HepG2 (cell line): ENCODE data around the gene PSMD2. TPM values are rescaled to one million over a fixed set of nuclear protein-coding genes. Genes with fewer than 3 reads are reported as not detected.
A peak's percentile ranks its signal among the peaks of the same experiment; 100 is the strongest.

Source experiments
- ATAC-seq: fragments of 200-7000 bp; cut with Tn5 transposase; 3 replicates; pipeline ENCODE4 v1.9.1; 2020; ENCODE audit warnings: mild to moderate bottlenecking, moderate library complexity
- BruUV-seq: library from RNA; stranded (reverse); fragments of 400-500 nt; replicated peaks from 2 replicates; lab custom pipeline; 2021; lab: Mats Ljungman, UMichigan
- CTCF ChIA-PET: fragments of 300-600 bp; formaldehyde crosslinking; extraction: SDS; loops from one replicate; lab custom pipeline; 2021; ENCODE audit warnings: low total read pairs, inconsistent platforms, low intra/inter-chr PET ratio; lab: Yijun Ruan, JAX
- POLR2A ChIA-PET: fragments of 350-600 bp; sonication (Branson Sonifier 250); formaldehyde crosslinking; loops from one replicate; lab custom pipeline; 2020; ENCODE audit warnings: antibody characterized with exemption, inconsistent platforms; lab: Yijun Ruan, JAX
- DNase-seq: peaks from one replicate; pipeline ENCODE4 v3.0.0-alpha.2; 2015; ENCODE audit warnings: low spot score
- FAIRE-seq: peaks from 3 replicates; lab custom pipeline; 2011; peaks lifted over from hg19 to GRCh38; lab: Jason Lieb, UNC
- H2AFZ ChIP-seq: one replicate; pipeline ENCODE4 v1.6.1; 2011; ENCODE audit warnings: low read length, inconsistent platforms
- H3K27ac ChIP-seq: fragments of 300-600 bp; 3 replicates; pipeline ENCODE4 v1.8.0; 2011; ENCODE audit warnings: mixed run types, mild to moderate bottlenecking, mixed read lengths, low read length, inconsistent platforms; ENCODE audit not compliant: insufficient read depth; ENCODE audit errors: extremely low read length
- H3K27me3 ChIP-seq, 2 experiments: fragments of 200-600 bp in 1 of 2; 2 replicates in 1 of 2; 3 replicates in 1 of 2; pipeline versions ENCODE4 v1.6.0 to v1.8.0; 2011; ENCODE audit warnings: low read length in 2 of 2, mild to moderate bottlenecking in 2 of 2, moderate library complexity in 2 of 2, inconsistent platforms in 1 of 2; ENCODE audit not compliant: insufficient read depth in 2 of 2, control insufficient read depth in 1 of 2
- H3K36me3 ChIP-seq, 2 experiments: fragments of 200-600 bp in 1 of 2; replicated peaks in 1 of 2; 2 replicates in 1 of 2; 3 replicates in 1 of 2; pipeline versions ENCODE4 v1.5.1 to v1.8.0; 2011; ENCODE audit warnings: low read length in 2 of 2, inconsistent platforms in 1 of 2; ENCODE audit not compliant: insufficient read depth in 2 of 2, control insufficient read depth in 1 of 2
- H3K4me1 ChIP-seq: 2 replicates; pipeline ENCODE4 v1.5.1; 2012; ENCODE audit warnings: low read length, inconsistent platforms; ENCODE audit not compliant: insufficient read depth
- H3K4me2 ChIP-seq: 2 replicates; pipeline ENCODE4 v1.6.0; 2011; ENCODE audit warnings: low read depth, low read length, inconsistent platforms
- H3K4me3 ChIP-seq, 3 experiments: fragments of 200-600 bp in 1 of 3; sonication (generic), shearing (Covaris generic) in 1 of 3; replicated peaks in 1 of 3; 2 replicates each; pipeline ENCODE4 v1.5.1; 2011 to 2016; ENCODE audit warnings: low read length in 3 of 3, inconsistent platforms in 2 of 3, low read depth in 2 of 3, mild to moderate bottlenecking in 2 of 3, control low read depth in 1 of 3, mixed read lengths in 1 of 3; ENCODE audit not compliant: insufficient read depth in 1 of 3
- H3K79me2 ChIP-seq: one replicate; pipeline ENCODE4 v1.6.1; 2011; ENCODE audit warnings: low read length, inconsistent platforms; ENCODE audit not compliant: insufficient read depth
- H3K9ac ChIP-seq: 2 replicates; pipeline ENCODE4 v1.6.0; 2011; ENCODE audit warnings: mild to moderate bottlenecking, low read depth, low read length, inconsistent platforms; ENCODE audit not compliant: insufficient read depth
- H3K9me3 ChIP-seq: 2 replicates; pipeline ENCODE4 v1.5.1; 2012; ENCODE audit warnings: mild to moderate bottlenecking, low read length
- H4K20me1 ChIP-seq: 2 replicates; pipeline ENCODE4 v1.6.0; 2011; ENCODE audit warnings: inconsistent platforms, mild to moderate bottlenecking, low read length, moderate library complexity; ENCODE audit not compliant: insufficient read depth
- FOXO4 ChIP-seq: sonication (generic); formaldehyde crosslinking; conservative IDR thresholded peaks from 2 replicates; pipeline ENCODE4 v1.8.1; 2023; ENCODE audit warnings: missing genetic modification reagents
- MTF2 ChIP-seq: sonication (generic); formaldehyde crosslinking; IDR thresholded peaks from 2 replicates; pipeline ENCODE4 v1.5.0; 2020; ENCODE audit warnings: missing genetic modification reagents, borderline replicate concordance
- POLR2A ChIP-seq, 2 experiments: IDR thresholded peaks; 2 replicates each; pipeline ENCODE4 v1.6.1; 2011; ENCODE audit warnings: low read depth in 2 of 2, low read length in 2 of 2, mild to moderate bottlenecking in 1 of 2, moderate library complexity in 1 of 2; ENCODE audit not compliant: insufficient read depth in 1 of 2
- RBFOX2 ChIP-seq: fragments of 200-400 bp; formaldehyde crosslinking; IDR thresholded peaks from 2 replicates; pipeline ENCODE4 v1.6.1; 2017; ENCODE audit warnings: low read depth, mild to moderate bottlenecking, low read length
- TCF7 ChIP-seq: sonication (generic); IDR thresholded peaks from 2 replicates; pipeline ENCODE4 v1.6.1; 2016; ENCODE audit warnings: antibody characterized with exemption, low read depth
- TFDP2 ChIP-seq: sonication (generic); formaldehyde crosslinking; IDR thresholded peaks from 2 replicates; pipeline ENCODE4 v1.4.0; 2020; ENCODE audit warnings: missing genetic modification reagents
- ZBED4 ChIP-seq: sonication (generic); formaldehyde crosslinking; IDR thresholded peaks from 2 replicates; pipeline ENCODE4 v1.4.0; 2020; ENCODE audit warnings: missing genetic modification reagents, borderline replicate concordance
- ZC3H4 ChIP-seq: sonication (generic); formaldehyde crosslinking; IDR thresholded peaks from 2 replicates; pipeline ENCODE4 v1.4.0; 2020; ENCODE audit warnings: missing genetic modification reagents, borderline replicate concordance
- ZNF431 ChIP-seq: sonication (generic); formaldehyde crosslinking; IDR thresholded peaks from 2 replicates; pipeline ENCODE4 v1.9.0; 2022; ENCODE audit warnings: missing genetic modification reagents, low read depth, mild to moderate bottlenecking, borderline replicate concordance
- ZNF550 ChIP-seq: sonication (generic); formaldehyde crosslinking; IDR thresholded peaks from 2 replicates; pipeline ENCODE4 v1.4.0; 2020; ENCODE audit warnings: mild to moderate bottlenecking, missing genetic modification reagents, borderline replicate concordance
- WGBS: methylation state at CpG from one replicate; pipeline ENCODE4 v1.1.6; 2017; ENCODE audit warnings: low lambda C conversion rate; 5-methylcytosine and 5-hydroxymethylcytosine counted together
- in situ Hi-C: cut with HindIII; loops from 2 replicates; pipeline ENCODE4 v1.10.0; 2017; ENCODE audit warnings: low pct_unique_long_range_greater_than_20kb; ENCODE audit not compliant: extremely low pct_ligation_motif_present
- intact Hi-C: fragments of 100-400 bp; cut with micrococcal nuclease; formaldehyde crosslinking; loops from one replicate; pipeline ENCODE4 v1.10.0; 2022; ENCODE audit not compliant: unreplicated experiment
- polyA plus RNA-seq, 8 experiments: library from polyadenylated mRNA; depleted of rRNA in 3 of 8; stranded (reverse) in 7 of 8; unstranded in 1 of 8; fragments of >200 nt; fragmentation: Illumina TruSeq in 4 of 8; extraction: Trizol in 4 of 8; gene quantifications; 2 replicates each; pipeline versions ENCODE4 v1.2.1 to v1.2.3, GENCODE V29; 2011 to 2016; ENCODE audit warnings: low read depth in 4 of 8, missing spikeins in 1 of 8, mixed read lengths in 1 of 8; ENCODE audit not compliant: insufficient read depth in 1 of 8
- total RNA-seq, 5 experiments: library from RNA; depleted of rRNA; stranded (reverse); fragments of >200 nt; fragmentation: Illumina TruSeq; extraction: Trizol; gene quantifications; 2 replicates each; pipeline ENCODE4 v1.2.3, GENCODE V29; 2016; ENCODE audit warnings: low read depth in 1 of 5

The PSMD2 gene
- total and polyA plus RNA-seq, 2 of the 13 experiments (the other 11 are each of a cell fraction or from before 2014, with no cell fraction given): 125 to 200 TPM

GRCh38 chr3:184316792-184317191 lies 17.8 kb downstream of the PSMD2 start:
- DNase-seq (no peak), ATAC-seq (no peak), FAIRE-seq (no peak)
- Histone ChIP-seq H4K20me1 (peaks cover 38% of the 10 kb centered on the region), H3K4me1 (peaks cover 44% of the 10 kb centered on the region), H3K4me3 (peak overlapping the region; percentile 68 to 93 (median 86)), H3K36me3 (peaks cover 23 to 51% of the 10 kb centered on the region in 2 experiments), H3K27me3 (no peaks in the 10 kb centered on the region; a peak in 1 of 5 replicates), H3K79me2 (peaks cover 56% of the 10 kb centered on the region), H3K4me2 (peak overlapping the region; percentile 94), H2AFZ (no peak overlapping the region), H3K9ac (peak overlapping the region; percentile 98; the same call in 1 of the 2 replicates), H3K9me3 (no peaks in the 10 kb centered on the region), H3K27ac (peak overlapping the region; percentile 91)
- in situ Hi-C loops: no loop called here
- intact Hi-C loops: no loop called here
- POLR2A ChIA-PET: interaction anchor here (1.5 kb wide), 1 partner anchor 17 kb away, joined by 3 read pairs; no protein-coding TSS in a partner anchor
- WGBS: 88% methylated on average over 6 of the region's 7 CpGs
- no TSS peak for BruUV-seq
- TF ChIP-seq ZBED4 (CRISPR knock-in tag) (no peak), ZNF431 (CRISPR knock-in tag) (no peak), MTF2 (CRISPR knock-in tag) (no peak), ZNF550 (CRISPR knock-in tag) (peak; percentile 50; the same call in 1 of the 2 replicates), FOXO4 (CRISPR knock-in tag) (no peak), POLR2A (IDR thresholded peaks at IDR 0.05; ENCODE audit: insufficient read depth in 1 of 2, low read depth in 2 of 2, low read length in 2 of 2) (peak in 1 of 2 experiments; percentile 21; a peak in 1 of 4 replicates), TFDP2 (CRISPR knock-in tag) (no peak), TCF7 (no peak), RBFOX2 (peak; percentile 36; the same call in 1 of the 2 replicates), ZC3H4 (no peak)
- CTCF ChIA-PET: no interaction called here
